Measurements from ENCODE around the gene FOXD4L6. TPM values are rescaled to one million over a fixed set of nuclear protein-coding genes. Genes with fewer than 3 reads are reported as not detected.
"Not testable (repeated sequence)": the region's sequence is repeated elsewhere in the genome, so short reads cannot be mapped to it uniquely, and the experiment has no call there.

Gene FOXD4L6
- total and polyA plus RNA-seq, 4 donors, result 0.25 TPM; not detected in 3

DNA sequence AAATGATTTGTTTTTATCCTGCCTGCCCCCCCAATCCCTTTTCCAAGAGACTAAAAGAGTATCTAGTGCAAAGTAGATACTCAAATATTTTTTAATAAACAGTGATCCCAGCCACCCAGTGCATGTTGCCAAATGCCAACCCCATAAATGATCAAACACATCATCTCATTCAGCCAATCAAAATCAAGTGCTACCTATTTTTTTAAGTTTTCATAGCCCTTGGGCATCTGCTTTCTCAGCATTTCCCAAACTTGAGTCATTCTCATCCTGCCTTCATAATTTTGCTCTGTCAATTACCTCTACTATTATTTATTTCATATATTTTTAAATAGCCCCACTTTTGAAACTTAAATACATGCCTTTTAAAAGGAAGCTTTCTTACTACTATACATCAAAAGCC lies 37.6 kb downstream of the FOXD4L6 start:
- not testable (repeated sequence) for H3K27me3 ChIP-seq (ENCODE audit: control insufficient read depth in 4 of 4, insufficient read depth in 4 of 4, low read length in 3 of 4); H3K4me3 ChIP-seq (ENCODE audit: low read depth in 1 of 3, low read length in 3 of 3); H3K27ac ChIP-seq (ENCODE audit: low read depth in 1 of 2, low read length in 2 of 2); H3K9me3 ChIP-seq (ENCODE audit: control insufficient read depth in 4 of 4, low read length in 3 of 4); H3K36me3 ChIP-seq (ENCODE audit: control insufficient read depth in 4 of 4, insufficient read depth in 3 of 4, low read depth in 1 of 4, low read length in 3 of 4); DNase-seq (ENCODE audit: low spot score); H3K4me1 ChIP-seq (ENCODE audit: control insufficient read depth in 4 of 4, insufficient read depth in 4 of 4, low read length in 3 of 4); H3K9ac ChIP-seq (ENCODE audit: low read depth in 1 of 2, low read length in 2 of 2)

DNA sequence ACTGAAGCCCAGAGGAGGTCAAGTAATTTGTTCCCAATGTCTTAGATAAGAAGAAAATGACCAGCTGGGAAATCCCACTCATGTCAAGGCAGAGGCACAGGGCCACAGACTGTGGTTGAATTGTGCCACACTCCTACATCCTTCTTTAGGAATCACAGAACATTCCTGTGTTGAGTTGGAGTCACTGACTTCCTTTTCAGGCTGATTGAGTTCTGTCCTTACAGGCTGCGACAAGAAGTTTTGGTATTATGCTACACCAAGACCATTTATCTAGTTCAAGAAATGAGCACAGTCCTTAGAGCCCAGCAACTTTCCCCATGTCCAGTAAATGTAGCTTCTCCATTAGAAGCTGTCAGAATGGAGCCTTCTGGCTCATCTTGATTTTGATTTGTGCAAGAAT lies 38.1 kb downstream of the FOXD4L6 start:
- H3K36me3 ChIP-seq (ENCODE audit: control insufficient read depth in 4 of 4, insufficient read depth in 3 of 4, low read depth in 1 of 4, low read length in 3 of 4); H3K27me3 ChIP-seq (ENCODE audit: control insufficient read depth in 4 of 4, insufficient read depth in 4 of 4, low read length in 3 of 4); DNase-seq (ENCODE audit: low spot score); H3K9me3 ChIP-seq (ENCODE audit: control insufficient read depth in 4 of 4, low read length in 3 of 4); H3K4me3 ChIP-seq (ENCODE audit: low read depth in 1 of 3, low read length in 3 of 3); H3K9ac ChIP-seq (ENCODE audit: low read depth in 1 of 2, low read length in 2 of 2); H3K27ac ChIP-seq (ENCODE audit: low read depth in 1 of 2, low read length in 2 of 2); H3K4me1 ChIP-seq (ENCODE audit: control insufficient read depth in 4 of 4, insufficient read depth in 4 of 4, low read length in 3 of 4): not testable (repeated sequence)
- 33% methylated on average over 1 of the region's 1 CpG for WGBS

DNA sequence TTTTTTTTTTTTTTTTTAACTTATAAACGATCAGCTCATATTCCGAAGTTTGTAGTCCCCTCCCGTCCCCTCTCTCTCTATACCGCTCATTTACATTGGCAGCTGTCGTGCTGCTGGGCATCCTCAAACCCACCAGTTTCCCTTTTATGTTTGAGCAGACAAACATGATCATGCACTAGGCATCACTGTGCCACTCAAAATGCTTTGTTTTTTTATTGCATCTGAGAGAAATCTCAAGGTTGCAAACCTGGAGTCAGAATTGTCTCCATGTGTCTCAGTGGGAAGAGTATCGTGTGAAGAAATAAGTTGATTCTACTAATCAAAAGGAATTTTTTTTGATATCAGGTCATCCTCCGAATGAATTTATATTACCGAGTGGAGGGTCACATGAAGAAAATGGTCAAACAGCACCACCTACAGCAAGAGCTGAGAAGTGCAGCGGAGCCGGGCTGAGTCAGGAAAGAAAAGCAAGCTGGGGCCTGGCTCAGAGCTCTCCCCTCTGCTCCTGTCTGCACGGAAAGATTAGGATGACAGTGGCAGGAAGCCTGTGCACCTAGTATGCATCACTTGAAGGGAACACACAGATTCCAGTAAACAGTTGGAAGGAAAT lies 39.9 kb downstream of the FOXD4L6 start:
- not testable (repeated sequence) for H3K4me3 ChIP-seq (ENCODE audit: low read depth in 1 of 3, low read length in 3 of 3); H3K36me3 ChIP-seq (ENCODE audit: control insufficient read depth in 4 of 4, insufficient read depth in 3 of 4, low read depth in 1 of 4, low read length in 3 of 4); H3K27ac ChIP-seq (ENCODE audit: low read depth in 1 of 2, low read length in 2 of 2); H3K9ac ChIP-seq (ENCODE audit: low read depth in 1 of 2, low read length in 2 of 2); DNase-seq (ENCODE audit: low spot score); H3K9me3 ChIP-seq (ENCODE audit: control insufficient read depth in 4 of 4, low read length in 3 of 4); H3K27me3 ChIP-seq (ENCODE audit: control insufficient read depth in 4 of 4, insufficient read depth in 4 of 4, low read length in 3 of 4); H3K4me1 ChIP-seq (ENCODE audit: control insufficient read depth in 4 of 4, insufficient read depth in 4 of 4, low read length in 3 of 4)
- peak; percentile 27 to 46 for TF ChIP-seq RAD21 (IDR thresholded peaks at IDR 0.05)
- 11% methylated on average over 9 of the region's 11 CpGs for WGBS

DNA sequence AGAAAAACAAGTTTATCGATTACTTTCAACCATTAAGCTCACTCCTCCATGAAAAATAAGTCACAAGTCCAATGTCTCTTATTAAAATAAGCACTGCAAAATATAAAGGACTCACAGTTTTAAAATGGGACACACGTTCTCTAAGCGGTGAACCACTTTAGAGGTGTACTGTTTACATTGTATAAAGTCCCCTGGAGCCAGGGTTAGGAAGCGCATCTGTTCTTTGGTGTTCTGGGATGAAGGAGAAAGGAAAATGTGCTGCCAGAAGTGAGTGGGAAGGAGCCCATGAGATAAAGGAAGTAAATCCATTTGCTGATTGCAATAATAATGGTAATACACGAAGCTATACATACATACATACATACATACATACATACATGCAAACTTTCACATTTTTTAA lies 40.6 kb downstream of the FOXD4L6 start:
- not testable (repeated sequence) for H3K4me1 ChIP-seq (ENCODE audit: control insufficient read depth in 4 of 4, insufficient read depth in 4 of 4, low read length in 3 of 4); H3K36me3 ChIP-seq (ENCODE audit: control insufficient read depth in 4 of 4, insufficient read depth in 3 of 4, low read depth in 1 of 4, low read length in 3 of 4); H3K9ac ChIP-seq (ENCODE audit: low read depth in 1 of 2, low read length in 2 of 2); H3K27ac ChIP-seq (ENCODE audit: low read depth in 1 of 2, low read length in 2 of 2); DNase-seq (ENCODE audit: low spot score); H3K27me3 ChIP-seq (ENCODE audit: control insufficient read depth in 4 of 4, insufficient read depth in 4 of 4, low read length in 3 of 4); H3K9me3 ChIP-seq (ENCODE audit: control insufficient read depth in 4 of 4, low read length in 3 of 4); H3K4me3 ChIP-seq (ENCODE audit: low read depth in 1 of 3, low read length in 3 of 3)
- 54% methylated on average over 5 of the region's 5 CpGs for WGBS

DNA sequence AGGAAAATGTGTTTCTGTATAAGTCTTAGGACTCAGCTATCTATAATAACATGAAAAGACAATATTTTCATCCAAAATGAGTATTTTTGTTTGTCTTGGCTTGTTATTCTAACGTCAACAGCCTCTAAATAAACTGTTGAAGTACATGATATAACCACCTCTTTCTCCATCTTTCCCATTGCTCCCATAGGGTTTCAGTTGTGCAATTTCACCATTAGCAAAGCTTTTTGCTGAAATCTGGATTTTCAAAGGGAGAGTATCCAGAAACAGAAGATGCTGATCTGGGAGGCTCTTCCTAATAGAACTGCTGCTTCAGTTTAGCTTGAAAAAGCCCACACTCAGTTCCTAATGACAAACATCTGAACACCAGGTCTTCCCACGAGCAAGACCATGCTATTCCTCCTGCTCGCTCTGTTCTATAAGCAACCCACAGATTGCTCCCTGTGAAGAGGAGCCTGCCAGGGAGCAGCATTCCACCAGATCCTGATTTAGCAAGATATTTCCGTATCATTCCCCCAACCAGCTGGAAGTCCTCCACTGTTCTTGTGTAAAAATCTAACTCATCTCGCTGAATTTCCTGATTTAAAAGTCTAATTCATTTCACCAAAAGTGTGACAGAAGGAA lies 41.2 kb downstream of the FOXD4L6 start:
- H3K27me3 ChIP-seq (ENCODE audit: control insufficient read depth in 4 of 4, insufficient read depth in 4 of 4, low read length in 3 of 4); H3K4me1 ChIP-seq (ENCODE audit: control insufficient read depth in 4 of 4, insufficient read depth in 4 of 4, low read length in 3 of 4); H3K9ac ChIP-seq (ENCODE audit: low read depth in 1 of 2, low read length in 2 of 2); H3K27ac ChIP-seq (ENCODE audit: low read depth in 1 of 2, low read length in 2 of 2); H3K9me3 ChIP-seq (ENCODE audit: control insufficient read depth in 4 of 4, low read length in 3 of 4); H3K36me3 ChIP-seq (ENCODE audit: control insufficient read depth in 4 of 4, insufficient read depth in 3 of 4, low read depth in 1 of 4, low read length in 3 of 4); H3K4me3 ChIP-seq (ENCODE audit: low read depth in 1 of 3, low read length in 3 of 3); DNase-seq (ENCODE audit: low spot score): not testable (repeated sequence)
- WGBS, result 55% methylated on average over 4 of the region's 5 CpGs

DNA sequence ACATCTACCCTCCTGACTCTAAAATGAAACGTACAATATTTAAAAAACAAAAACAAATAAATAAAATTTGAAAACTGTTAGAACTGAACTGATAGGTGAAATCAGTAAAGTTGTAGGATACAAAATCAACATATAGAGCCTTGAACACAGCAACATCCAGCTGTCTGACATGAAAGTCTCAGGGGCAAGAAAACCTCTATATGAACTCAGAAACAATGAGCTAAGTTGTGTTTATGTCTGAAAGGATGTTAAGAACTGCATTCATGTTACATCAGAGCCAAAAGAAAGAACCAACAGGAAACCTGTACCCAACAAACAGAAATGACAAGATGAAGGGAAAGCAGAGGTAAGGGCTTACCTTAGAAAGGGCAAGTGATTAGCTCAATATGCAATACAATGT lies 41.8 kb downstream of the FOXD4L6 start:
- H3K36me3 ChIP-seq (ENCODE audit: control insufficient read depth in 4 of 4, insufficient read depth in 3 of 4, low read depth in 1 of 4, low read length in 3 of 4); H3K4me3 ChIP-seq (ENCODE audit: low read depth in 1 of 3, low read length in 3 of 3); H3K4me1 ChIP-seq (ENCODE audit: control insufficient read depth in 4 of 4, insufficient read depth in 4 of 4, low read length in 3 of 4); H3K9ac ChIP-seq (ENCODE audit: low read depth in 1 of 2, low read length in 2 of 2); H3K27me3 ChIP-seq (ENCODE audit: control insufficient read depth in 4 of 4, insufficient read depth in 4 of 4, low read length in 3 of 4); H3K9me3 ChIP-seq (ENCODE audit: control insufficient read depth in 4 of 4, low read length in 3 of 4); H3K27ac ChIP-seq (ENCODE audit: low read depth in 1 of 2, low read length in 2 of 2); DNase-seq (ENCODE audit: low spot score): not testable (repeated sequence)
- WGBS, result 38% methylated on average over 1 of the region's 1 CpG

DNA sequence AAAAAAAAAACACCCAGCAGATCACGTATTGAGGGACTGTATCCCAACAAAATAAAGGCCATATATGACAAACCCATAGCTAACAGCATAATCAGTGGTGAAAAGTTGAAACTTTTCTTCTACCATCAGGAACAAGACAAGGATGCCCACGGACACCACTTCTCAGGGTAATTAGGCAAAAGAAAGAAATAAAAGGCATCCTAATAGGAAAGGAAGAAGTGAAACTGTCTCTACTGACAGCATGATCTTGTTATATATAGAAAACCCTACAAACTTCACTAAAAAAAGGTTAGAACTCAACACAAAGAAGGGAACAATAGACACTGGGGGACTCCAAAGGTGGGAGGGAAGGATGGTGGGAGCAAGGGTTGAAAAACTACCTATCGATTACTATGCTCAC lies 42.3 kb downstream of the FOXD4L6 start:
- not testable (repeated sequence) for DNase-seq (ENCODE audit: low spot score); H3K4me1 ChIP-seq (ENCODE audit: control insufficient read depth in 4 of 4, insufficient read depth in 4 of 4, low read length in 3 of 4); H3K27me3 ChIP-seq (ENCODE audit: control insufficient read depth in 4 of 4, insufficient read depth in 4 of 4, low read length in 3 of 4); H3K36me3 ChIP-seq (ENCODE audit: control insufficient read depth in 4 of 4, insufficient read depth in 3 of 4, low read depth in 1 of 4, low read length in 3 of 4); H3K27ac ChIP-seq (ENCODE audit: low read depth in 1 of 2, low read length in 2 of 2); H3K9ac ChIP-seq (ENCODE audit: low read depth in 1 of 2, low read length in 2 of 2); H3K9me3 ChIP-seq (ENCODE audit: control insufficient read depth in 4 of 4, low read length in 3 of 4); H3K4me3 ChIP-seq (ENCODE audit: low read depth in 1 of 3, low read length in 3 of 3)
- WGBS, result 58% methylated on average over 3 of the region's 3 CpGs

DNA sequence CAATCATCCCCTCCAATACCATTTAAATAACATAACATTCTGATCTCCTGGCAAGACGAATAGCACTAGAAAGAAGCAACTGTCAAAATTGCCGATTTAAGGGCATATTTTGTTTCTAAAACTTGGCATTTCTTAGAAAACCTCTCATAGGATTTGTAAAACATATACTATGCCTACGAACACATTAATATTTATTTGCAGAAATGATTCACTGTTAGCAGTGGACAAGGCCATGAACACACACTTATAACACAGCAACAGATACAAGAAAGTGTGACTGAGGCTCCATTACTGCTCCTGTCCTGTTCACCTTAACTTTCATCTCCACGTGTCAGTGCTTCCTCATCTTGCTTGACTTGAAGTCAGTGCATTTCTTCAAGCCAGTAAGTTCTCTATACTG lies 46.1 kb downstream of the FOXD4L6 start:
- not testable (repeated sequence) for H3K36me3 ChIP-seq (ENCODE audit: control insufficient read depth in 4 of 4, insufficient read depth in 3 of 4, low read depth in 1 of 4, low read length in 3 of 4); H3K4me3 ChIP-seq (ENCODE audit: low read depth in 1 of 3, low read length in 3 of 3); H3K9me3 ChIP-seq (ENCODE audit: control insufficient read depth in 4 of 4, low read length in 3 of 4); H3K9ac ChIP-seq (ENCODE audit: low read depth in 1 of 2, low read length in 2 of 2); DNase-seq (ENCODE audit: low spot score); H3K27ac ChIP-seq (ENCODE audit: low read depth in 1 of 2, low read length in 2 of 2); H3K4me1 ChIP-seq (ENCODE audit: control insufficient read depth in 4 of 4, insufficient read depth in 4 of 4, low read length in 3 of 4); H3K27me3 ChIP-seq (ENCODE audit: control insufficient read depth in 4 of 4, insufficient read depth in 4 of 4, low read length in 3 of 4)
- 48% methylated on average over 4 of the region's 4 CpGs for WGBS

All from liver (tissue), 9 donors.